ENCODE measurements around the gene KIAA1586. TPM values are rescaled to one million over a fixed set of nuclear protein-coding genes. Genes with fewer than 3 reads are reported as not detected.

The KIAA1586 gene
- total RNA-seq, 2 donors from 2014 or later, result 1.3 to 6.0 TPM

DNA sequence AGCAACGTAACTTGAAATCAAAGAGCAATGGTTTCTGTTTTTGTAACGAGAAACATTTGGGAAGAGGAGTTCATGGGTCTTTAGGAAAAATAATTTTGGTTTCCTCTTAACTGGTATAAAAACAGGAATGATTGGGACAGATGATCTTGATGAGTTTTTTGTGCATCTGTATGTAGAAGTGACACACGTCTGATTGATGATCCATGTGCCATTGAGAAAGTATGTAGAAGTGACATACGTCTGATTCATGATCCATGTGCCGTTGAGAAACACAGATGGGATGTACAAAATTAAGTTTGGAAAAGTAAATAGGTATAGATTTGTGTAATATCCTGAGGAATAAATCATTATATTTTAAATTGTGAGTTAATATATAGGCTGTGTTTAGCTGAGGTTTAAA, 2.1 kb downstream of the KIAA1586 start:
- DNase-seq, result no peak
- WGBS, 2 donors, result 86 to 92% methylated on average over 5 of the region's 5 CpGs
- Histone ChIP-seq H3K4me3 (no peak overlapping the region), H3K36me3 (replicated peaks in 1 of 2; ENCODE audit: insufficient read depth in 1 of 2, low read depth in 2 of 2) (peaks cover 0 to 13% of the 10 kb centered on the region in 2 donors), H3K27ac (no peak overlapping the region), H3K4me1 (peaks cover 10% of the 10 kb centered on the region), H3K27me3 (no peaks in the 10 kb centered on the region), H3K9me3 (no peaks in the 10 kb centered on the region)
- TF ChIP-seq, protein P1, sequence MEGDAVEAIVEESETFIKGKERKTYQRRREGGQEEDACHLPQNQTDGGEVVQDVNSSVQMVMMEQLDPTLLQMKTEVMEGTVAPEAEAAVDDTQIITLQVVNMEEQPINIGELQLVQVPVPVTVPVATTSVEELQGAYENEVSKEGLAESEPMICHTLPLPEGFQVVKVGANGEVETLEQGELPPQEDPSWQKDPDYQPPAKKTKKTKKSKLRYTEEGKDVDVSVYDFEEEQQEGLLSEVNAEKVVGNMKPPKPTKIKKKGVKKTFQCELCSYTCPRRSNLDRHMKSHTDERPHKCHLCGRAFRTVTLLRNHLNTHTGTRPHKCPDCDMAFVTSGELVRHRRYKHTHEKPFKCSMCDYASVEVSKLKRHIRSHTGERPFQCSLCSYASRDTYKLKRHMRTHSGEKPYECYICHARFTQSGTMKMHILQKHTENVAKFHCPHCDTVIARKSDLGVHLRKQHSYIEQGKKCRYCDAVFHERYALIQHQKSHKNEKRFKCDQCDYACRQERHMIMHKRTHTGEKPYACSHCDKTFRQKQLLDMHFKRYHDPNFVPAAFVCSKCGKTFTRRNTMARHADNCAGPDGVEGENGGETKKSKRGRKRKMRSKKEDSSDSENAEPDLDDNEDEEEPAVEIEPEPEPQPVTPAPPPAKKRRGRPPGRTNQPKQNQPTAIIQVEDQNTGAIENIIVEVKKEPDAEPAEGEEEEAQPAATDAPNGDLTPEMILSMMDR (IDR thresholded peaks at IDR 0.05), result no peak
- no peak for TF ChIP-seq POLR2A (IDR thresholded peaks at IDR 0.05)
- ATAC-seq, result no peak
- intact Hi-C loops (cut with DNase I), result no loop called here

DNA sequence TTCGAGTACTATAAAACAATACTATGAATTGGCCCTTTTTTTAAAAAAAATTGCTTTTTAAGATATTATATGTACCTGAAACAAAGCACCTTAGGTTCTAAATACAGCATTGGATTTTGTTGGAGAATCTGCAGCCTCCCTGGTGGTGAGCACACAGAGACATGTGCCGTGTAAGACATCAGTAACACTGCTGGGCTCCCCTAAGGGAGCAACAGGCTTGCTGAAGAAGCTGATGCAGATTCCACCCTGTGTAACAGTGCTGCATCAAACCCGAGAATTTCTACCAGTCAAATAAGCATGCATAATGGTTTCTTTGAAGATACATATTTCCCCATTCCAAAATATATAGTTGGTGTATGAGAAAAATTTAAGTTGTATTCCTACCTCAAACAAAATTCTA, 17.4 kb downstream of the KIAA1586 start:
- Histone ChIP-seq H3K27me3 (no peaks in the 10 kb centered on the region), H3K27ac (no peak overlapping the region), H3K36me3 (replicated peaks in 1 of 2; ENCODE audit: insufficient read depth in 1 of 2, low read depth in 2 of 2) (peaks cover 0 to 2% of the 10 kb centered on the region in 2 donors), H3K4me3 (no peak overlapping the region), H3K9me3 (no peaks in the 10 kb centered on the region), H3K4me1 (no peaks in the 10 kb centered on the region)
- no peak for DNase-seq
- 73 to 80% methylated on average over 3 of the region's 3 CpGs for WGBS, 2 donors
- intact Hi-C loops (cut with DNase I), result no loop called here
- no peak for TF ChIP-seq POLR2A (IDR thresholded peaks at IDR 0.05)
- TF ChIP-seq, protein P1 (IDR thresholded peaks at IDR 0.05), result no peak
- ATAC-seq, result no peak

DNA sequence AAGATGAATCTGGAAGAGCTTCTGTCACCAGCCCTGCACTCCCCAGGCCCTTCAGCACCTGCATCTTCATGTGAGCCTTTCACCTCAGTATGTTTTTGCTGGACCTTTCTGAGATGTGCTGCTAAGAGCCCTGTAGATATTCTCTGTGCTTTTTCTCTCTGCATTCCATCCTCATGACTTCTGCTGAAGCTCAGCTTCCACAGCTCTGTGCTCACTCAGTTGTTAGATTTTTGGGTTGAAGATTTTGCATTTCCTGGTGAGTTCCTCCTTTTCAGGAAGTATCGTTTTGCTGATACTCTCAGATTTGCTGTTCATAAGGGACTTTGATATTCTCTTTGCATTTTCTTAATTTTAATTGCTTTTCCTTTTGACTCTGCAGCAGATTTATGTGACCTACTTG, 18.3 kb downstream of the KIAA1586 start:
- H3K4me3 ChIP-seq, result no peak overlapping the region
- no peaks in the 10 kb centered on the region for H3K4me1 ChIP-seq
- intact Hi-C loops (cut with DNase I), result no loop called here
- no peak for ATAC-seq
- no peaks in the 10 kb centered on the region for H3K9me3 ChIP-seq
- DNase-seq, result no peak
- peaks cover 0 to 2% of the 10 kb centered on the region in 2 donors for H3K36me3 ChIP-seq (replicated peaks in 1 of 2; ENCODE audit: insufficient read depth in 1 of 2, low read depth in 2 of 2)
- TF ChIP-seq POLR2A (IDR thresholded peaks at IDR 0.05), result no peak
- TF ChIP-seq, protein P1 (IDR thresholded peaks at IDR 0.05), result no peak
- no peaks in the 10 kb centered on the region for H3K27me3 ChIP-seq
- no peak overlapping the region for H3K27ac ChIP-seq
- WGBS, 2 donors, result 76 to 90% methylated on average over 1 of the region's 1 CpG

DNA sequence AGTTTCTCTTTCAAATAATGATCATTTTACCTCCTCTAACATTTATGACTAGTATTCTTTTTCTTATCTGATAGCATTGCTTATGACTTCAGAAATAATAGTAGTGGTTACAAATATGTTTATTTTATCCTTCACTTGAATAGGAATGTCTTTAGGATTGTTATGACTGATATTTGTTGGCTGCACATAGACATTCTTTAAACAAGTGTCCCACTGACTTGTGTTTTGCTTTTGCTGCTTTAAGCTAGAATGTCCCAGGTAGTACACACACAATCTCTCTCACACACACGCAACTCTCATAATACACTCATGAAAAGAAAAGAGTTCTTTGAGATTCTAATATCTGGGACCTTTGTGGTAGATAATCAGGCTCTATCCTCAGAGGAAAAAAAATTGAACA, 21.6 kb downstream of the KIAA1586 start:
- DNase-seq (no peak), ATAC-seq (no peak)
- Histone ChIP-seq H3K27ac (no peak overlapping the region), H3K27me3 (no peaks in the 10 kb centered on the region), H3K4me1 (no peaks in the 10 kb centered on the region), H3K9me3 (no peaks in the 10 kb centered on the region), H3K4me3 (no peak overlapping the region), H3K36me3 (replicated peaks in 1 of 2; ENCODE audit: insufficient read depth in 1 of 2, low read depth in 2 of 2) (no peaks in the 10 kb centered on the region)
- 100% methylated on average over 1 of the region's 1 CpG for WGBS, 2 donors
- TF ChIP-seq, protein P1 (IDR thresholded peaks at IDR 0.05), result no peak
- TF ChIP-seq POLR2A (IDR thresholded peaks at IDR 0.05), result no peak
- intact Hi-C loops (cut with DNase I), result no loop called here

DNA sequence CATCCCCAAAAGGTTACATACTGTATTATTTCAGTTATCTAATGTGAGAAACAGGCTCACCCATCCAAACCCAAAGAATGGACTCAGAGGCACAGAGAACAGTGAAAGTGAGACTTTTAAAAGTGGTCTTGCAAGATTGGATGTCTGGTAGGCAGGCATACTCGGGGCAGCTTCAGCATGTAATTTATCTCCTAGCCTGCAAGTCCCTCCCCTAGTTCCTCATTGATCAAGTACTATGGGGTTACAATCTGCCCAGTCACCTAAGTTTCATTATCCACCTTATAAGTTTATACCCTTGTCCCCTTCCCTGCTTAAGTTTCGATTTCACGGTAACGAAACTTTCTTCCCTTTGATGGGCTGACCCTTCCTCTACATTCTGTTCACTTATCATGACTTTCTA, 22.7 kb downstream of the KIAA1586 start:
- ATAC-seq, result no peak
- no peak overlapping the region for H3K27ac ChIP-seq
- WGBS, 2 donors, result 86 to 90% methylated on average over 4 of the region's 4 CpGs

More for the DNA sequence above, 22.7 kb downstream of the KIAA1586 start:
- no peaks in the 10 kb centered on the region for H3K27me3 ChIP-seq
- TF ChIP-seq, protein P1 (IDR thresholded peaks at IDR 0.05), result no peak
- no peak for TF ChIP-seq POLR2A (IDR thresholded peaks at IDR 0.05)
- intact Hi-C loops (cut with DNase I), result no loop called here
- H3K36me3 ChIP-seq (replicated peaks in 1 of 2; ENCODE audit: insufficient read depth in 1 of 2, low read depth in 2 of 2), result no peaks in the 10 kb centered on the region
- no peak overlapping the region for H3K4me3 ChIP-seq
- H3K9me3 ChIP-seq, result no peaks in the 10 kb centered on the region
- H3K4me1 ChIP-seq, result no peaks in the 10 kb centered on the region
- no peak for DNase-seq

Measured in body of pancreas (tissue), 4 donors.